ENCODE measurements around the gene VPS26C. TPM values are rescaled to one million over a fixed set of nuclear protein-coding genes. Genes with fewer than 3 reads are reported as not detected.

The VPS26C gene
- total and polyA plus RNA-seq, 2 of the 8 experiments (the other 6 are each of a cell fraction or from before 2014, with no cell fraction given), result 43.5 to 71.6 TPM

DNA sequence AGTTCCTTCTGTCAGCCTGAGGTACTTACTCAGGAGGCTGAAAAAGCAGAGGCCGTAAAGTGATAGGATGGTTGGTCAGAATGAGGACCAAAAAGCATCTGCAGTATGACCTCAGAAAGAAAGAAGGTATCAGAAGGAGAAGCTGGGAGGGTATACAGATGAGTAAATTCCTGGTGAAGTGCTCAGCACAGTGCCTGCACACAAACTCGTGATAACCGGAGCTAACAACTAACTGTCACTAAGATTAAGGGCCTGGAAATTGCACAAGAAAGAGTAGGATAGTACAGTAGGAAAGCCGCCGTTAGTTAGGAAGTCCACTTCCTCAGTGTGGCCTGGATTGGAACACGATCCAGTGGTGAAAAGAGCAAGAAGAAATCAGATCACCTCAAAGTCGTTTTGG is 62.6 kb downstream of the VPS26C start:
- Histone ChIP-seq H2AFZ (ENCODE audit: low read length) (no peak overlapping the region), H2BK120ac (replicated peaks; ENCODE audit: low read depth, low read length) (no peak overlapping the region), H3K27me3 (replicated peaks in 1 of 4; ENCODE audit: control insufficient read depth in 3 of 4, extremely low read depth in 1 of 4, insufficient read depth in 3 of 4, low read length in 3 of 4) (no peaks in the 10 kb centered on the region), H3K23ac (ENCODE audit: insufficient read length) (no peak overlapping the region), H3K4me2 (ENCODE audit: insufficient read depth in 1 of 2, low read depth in 2 of 2, low read length in 2 of 2) (no peak overlapping the region), H2BK12ac (ENCODE audit: low read depth, low read length) (no peak overlapping the region), H3K14ac (ENCODE audit: insufficient read length) (no peak overlapping the region), H3K79me1 (ENCODE audit: low read depth, low read length) (no peaks in the 10 kb centered on the region), H3K56ac (replicated peaks; ENCODE audit: insufficient read length, low read depth, low read length) (no peak overlapping the region), H3K9ac (replicated peaks in 1 of 4; ENCODE audit: extremely low read depth in 1 of 4, low read depth in 3 of 4, low read length in 3 of 4) (no peak overlapping the region), H2BK15ac (ENCODE audit: low read length) (no peak overlapping the region), H3K4me3 (ENCODE audit: extremely low read depth in 1 of 4, insufficient read depth in 2 of 4, low read depth in 3 of 4, low read length in 4 of 4) (no peak overlapping the region), H2BK5ac (ENCODE audit: low read depth, low read length) (no peak overlapping the region), H3K4ac (replicated peaks; ENCODE audit: insufficient read length, low read depth, low read length) (no peak overlapping the region), H2AK5ac (ENCODE audit: low read depth, low read length) (no peak overlapping the region), H4K91ac (replicated peaks; ENCODE audit: insufficient read length, low read length) (no peak overlapping the region), H4K8ac (ENCODE audit: extremely low read depth, insufficient read depth, low read length) (no peak overlapping the region), H2BK20ac (ENCODE audit: low read length) (no peak overlapping the region), H3K27ac (ENCODE audit: low read depth, low read length) (no peak overlapping the region), H3K4me1 (replicated peaks in 1 of 4; ENCODE audit: control insufficient read depth in 3 of 4, insufficient read depth in 4 of 4, low read length in 3 of 4) (peaks cover 0 to 2% (median 1%) of the 10 kb centered on the region in 4 experiments; a peak in 1 of 7 replicates), H4K5ac (ENCODE audit: insufficient read length, low read depth, low read length) (no peak overlapping the region), H3K18ac (ENCODE audit: extremely low read depth, low read length) (no peak overlapping the region), H4K20me1 (replicated peaks in 1 of 2; ENCODE audit: control insufficient read depth in 1 of 2, insufficient read depth in 2 of 2, low read length in 2 of 2) (no peaks in the 10 kb centered on the region), H3K36me3 (ENCODE audit: control insufficient read depth in 2 of 4, insufficient read depth in 4 of 4, low read length in 3 of 4) (no peaks in the 10 kb centered on the region; a peak in 1 of 8 replicates), H3K9me3 (ENCODE audit: insufficient read depth in 2 of 2, low read depth in 1 of 2, low read length in 1 of 2) (0 out of 4 replicates have a peak, but pooled peaks cover 0 to 3% of the 10 kb centered on the region in 2 experiments), H3K23me2 (ENCODE audit: low read depth, low read length) (no peaks in the 10 kb centered on the region), H3K79me2 (ENCODE audit: control insufficient read depth in 1 of 2, insufficient read depth in 2 of 2, low read length in 2 of 2) (no peaks in the 10 kb centered on the region)
- no peak for DNase-seq (ENCODE audit: low read depth in 1 of 2, low spot score in 2 of 2)
- no peak for TF ChIP-seq KDM1A (IDR thresholded peaks at IDR 0.05; ENCODE audit: borderline replicate concordance, low read length)
- no peak for TF ChIP-seq SRF (IDR thresholded peaks at IDR 0.05; ENCODE audit: low read depth, low read length)
- TF ChIP-seq, protein P1, sequence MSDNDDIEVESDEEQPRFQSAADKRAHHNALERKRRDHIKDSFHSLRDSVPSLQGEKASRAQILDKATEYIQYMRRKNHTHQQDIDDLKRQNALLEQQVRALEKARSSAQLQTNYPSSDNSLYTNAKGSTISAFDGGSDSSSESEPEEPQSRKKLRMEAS (IDR thresholded peaks at IDR 0.05), result no peak
- TF ChIP-seq POU5F1 (IDR thresholded peaks at IDR 0.05; ENCODE audit: low read depth, low read length), result no peak
- no peak for TF ChIP-seq RAD21 (IDR thresholded peaks at IDR 0.05 in 1 of 2, conservative IDR thresholded peaks at IDR 0.05 in 1 of 2; ENCODE audit: low read depth in 2 of 2, low read length in 2 of 2)
- TF ChIP-seq, protein P2, sequence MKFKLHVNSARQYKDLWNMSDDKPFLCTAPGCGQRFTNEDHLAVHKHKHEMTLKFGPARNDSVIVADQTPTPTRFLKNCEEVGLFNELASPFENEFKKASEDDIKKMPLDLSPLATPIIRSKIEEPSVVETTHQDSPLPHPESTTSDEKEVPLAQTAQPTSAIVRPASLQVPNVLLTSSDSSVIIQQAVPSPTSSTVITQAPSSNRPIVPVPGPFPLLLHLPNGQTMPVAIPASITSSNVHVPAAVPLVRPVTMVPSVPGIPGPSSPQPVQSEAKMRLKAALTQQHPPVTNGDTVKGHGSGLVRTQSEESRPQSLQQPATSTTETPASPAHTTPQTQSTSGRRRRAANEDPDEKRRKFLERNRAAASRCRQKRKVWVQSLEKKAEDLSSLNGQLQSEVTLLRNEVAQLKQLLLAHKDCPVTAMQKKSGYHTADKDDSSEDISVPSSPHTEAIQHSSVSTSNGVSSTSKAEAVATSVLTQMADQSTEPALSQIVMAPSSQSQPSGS (IDR thresholded peaks at IDR 0.05; ENCODE audit: low read length), result no peak
- TF ChIP-seq CHD2 (IDR thresholded peaks at IDR 0.05; ENCODE audit: low read length), result no peak
- TF ChIP-seq ASH2L (IDR thresholded peaks at IDR 0.05; ENCODE audit: low read length), result no peak
- TF ChIP-seq CREB1 (IDR thresholded peaks at IDR 0.05), result no peak
- TF ChIP-seq HDAC2 (IDR thresholded peaks at IDR 0.05; ENCODE audit: borderline replicate concordance in 1 of 2, low read depth in 2 of 2, low read length in 2 of 2), result no peak
- TF ChIP-seq MAFK (IDR thresholded peaks at IDR 0.05; ENCODE audit: low read depth, low read length), result no peak
- no peak for TF ChIP-seq JUN (IDR thresholded peaks at IDR 0.05; ENCODE audit: low read depth, low read length)
- TF ChIP-seq EZH2 (IDR thresholded peaks at IDR 0.05; ENCODE audit: low read depth, low read length, severe bottlenecking), result no peak
- ChIA-PET POLR2A (ENCODE audit: partially characterized antibody) (no interaction called here), CTCF (ENCODE audit: partially characterized antibody) (no interaction called here)
- WGBS, 2 experiments (ENCODE audit: extremely low coverage in 1 of 2, insufficient coverage in 1 of 2, insufficient read length in 1 of 2, insufficient replicate concordance in 2 of 2, low coverage in 1 of 2, low lambda C conversion rate in 2 of 2, missing lambda C conversion rate in 1 of 2), result 91% methylated on average over 7 of the region's 7 CpGs; no CpG with 5 or more reads in 1 of the 2 experiments
- FAIRE-seq, result no peak
